WTC11 (cell line): ENCODE measurements around the gene PSD2. TPM values are rescaled to one million over a fixed set of nuclear protein-coding genes. Genes with fewer than 3 reads are reported as not detected.

Experiments used
- ATAC-seq: fragments of 200-7000 bp; cut with Tn5 transposase; 2 replicates; pipeline ENCODE4 v1.10.0; 2021; ENCODE audit warnings: mild to moderate bottlenecking, moderate library complexity
- CTCF ChIA-PET: fragments of 300-600 bp; sonication (Branson Sonifier 250); formaldehyde crosslinking; loops from one replicate; lab custom pipeline; 2021; ENCODE audit warnings: antibody characterized with exemption; lab: Charles Lee
- POLR2A ChIA-PET: fragments of 350-600 bp; sonication (Branson Sonifier 250); formaldehyde crosslinking; loops from one replicate; lab custom pipeline; 2021; ENCODE audit warnings: antibody characterized with exemption; lab: Charles Lee
- DNase-seq: peaks from one replicate; pipeline ENCODE4 v3.0.0; 2021; ENCODE audit warnings: low spot score
- H3K27ac Mint-ChIP-seq: 2 replicates; pipeline ENCODE4 v1.8.0; 2021; ENCODE audit warnings: mixed read lengths
- H3K27me3 Mint-ChIP-seq: 2 replicates; pipeline ENCODE4 v1.8.0; 2021; ENCODE audit warnings: low read depth, mild to moderate bottlenecking, moderate library complexity, mixed read lengths
- H3K36me3 Mint-ChIP-seq: 2 replicates; pipeline ENCODE4 v1.8.0; 2021; ENCODE audit warnings: mixed read lengths
- H3K4me1 Mint-ChIP-seq: 2 replicates; pipeline ENCODE4 v1.8.0; 2022; ENCODE audit warnings: mixed read lengths
- H3K4me3 Mint-ChIP-seq: 2 replicates; pipeline ENCODE4 v1.8.0; 2021; ENCODE audit warnings: mild to moderate bottlenecking, moderate library complexity, mixed read lengths
- H3K9me3 Mint-ChIP-seq: 2 replicates; pipeline ENCODE4 v1.8.0; 2021; ENCODE audit warnings: mixed read lengths
- CBFB ChIP-seq: sonication (generic); formaldehyde crosslinking; IDR thresholded peaks from 2 replicates; pipeline ENCODE4 v1.8.1; 2022; ENCODE audit warnings: mild to moderate bottlenecking, low read depth, missing genetic modification reagents
- CTCF ChIP-seq: fragments of 200-600 bp; IDR thresholded peaks from 2 replicates; pipeline ENCODE4 v1.8.0; 2022; ENCODE audit warnings: antibody characterized with exemption
- ESRRA ChIP-seq: sonication (generic); formaldehyde crosslinking; IDR thresholded peaks from 2 replicates; pipeline ENCODE4 v1.8.1; 2022; ENCODE audit warnings: mild to moderate bottlenecking, missing genetic modification reagents, borderline replicate concordance
- ETV6 ChIP-seq: sonication (generic); formaldehyde crosslinking; IDR thresholded peaks from 2 replicates; pipeline ENCODE4 v1.8.1; 2022; ENCODE audit warnings: mild to moderate bottlenecking, missing genetic modification reagents
- FOXP4 ChIP-seq: sonication (generic); formaldehyde crosslinking; IDR thresholded peaks from 2 replicates; pipeline ENCODE4 v1.8.0; 2022; ENCODE audit warnings: mild to moderate bottlenecking, missing genetic modification reagents
- JUN ChIP-seq: sonication (generic); formaldehyde crosslinking; IDR thresholded peaks from 2 replicates; pipeline ENCODE4 v1.8.0; 2023; ENCODE audit warnings: mild to moderate bottlenecking, missing genetic modification reagents
- NR1H2 ChIP-seq: sonication (generic); formaldehyde crosslinking; IDR thresholded peaks from 2 replicates; pipeline ENCODE4 v1.9.0; 2021; ENCODE audit warnings: mild to moderate bottlenecking, moderate library complexity, missing genetic modification reagents
- PREB ChIP-seq: sonication (generic); formaldehyde crosslinking; IDR thresholded peaks from 2 replicates; pipeline ENCODE4 v1.8.1; 2022; ENCODE audit warnings: mild to moderate bottlenecking, missing genetic modification reagents, moderate library complexity, borderline replicate concordance
- RORB ChIP-seq: fragments of 250-450 bp; sonication (Bioruptor Pico); IDR thresholded peaks from 2 replicates; pipeline ENCODE4 v1.9.0; 2021; ENCODE audit warnings: mild to moderate bottlenecking
- USF1 ChIP-seq: sonication (generic); formaldehyde crosslinking; IDR thresholded peaks from 2 replicates; pipeline ENCODE4 v1.8.0; 2022; ENCODE audit warnings: mild to moderate bottlenecking, missing genetic modification reagents
- ZMAT4 ChIP-seq: fragments of 250-450 bp; sonication (Bioruptor Pico); IDR thresholded peaks from 2 replicates; pipeline ENCODE4 v1.9.0; 2021; ENCODE audit warnings: mild to moderate bottlenecking
- ZNF232 ChIP-seq: sonication (generic); formaldehyde crosslinking; IDR thresholded peaks from 2 replicates; pipeline ENCODE4 v1.8.0; 2022; ENCODE audit warnings: mild to moderate bottlenecking, missing genetic modification reagents
- ZNF263 ChIP-seq: sonication (generic); formaldehyde crosslinking; IDR thresholded peaks from 2 replicates; pipeline ENCODE4 v1.8.1; 2022; ENCODE audit warnings: low read depth, mild to moderate bottlenecking, moderate library complexity, missing genetic modification reagents
- ZNF425 ChIP-seq: fragments of 250-450 bp; sonication (Bioruptor Pico); conservative IDR thresholded peaks from 2 replicates; pipeline ENCODE4 v1.9.0; 2021; ENCODE audit warnings: mild to moderate bottlenecking
- total RNA-seq: library from RNA; stranded (reverse); gene quantifications from 3 replicates; pipeline ENCODE4 v1.2.3, GENCODE V29; 2021
- TF ChIP-seq, protein P1 (sequence below): fragments of 250-450 bp; sonication (Bioruptor Pico); IDR thresholded peaks from 2 replicates; pipeline ENCODE4 v1.9.0; 2021; ENCODE audit warnings: mild to moderate bottlenecking, borderline replicate concordance
- TF ChIP-seq, protein P2 (sequence below): fragments of 250-450 bp; sonication (Bioruptor Pico); IDR thresholded peaks from 2 replicates; pipeline ENCODE4 v1.9.0; 2021; ENCODE audit warnings: moderate library complexity, mild to moderate bottlenecking, inconsistent platforms, borderline replicate concordance

PSD2 gene
- total RNA-seq, 1 experiment from 2014 or later, result 0.57 TPM

DNA sequence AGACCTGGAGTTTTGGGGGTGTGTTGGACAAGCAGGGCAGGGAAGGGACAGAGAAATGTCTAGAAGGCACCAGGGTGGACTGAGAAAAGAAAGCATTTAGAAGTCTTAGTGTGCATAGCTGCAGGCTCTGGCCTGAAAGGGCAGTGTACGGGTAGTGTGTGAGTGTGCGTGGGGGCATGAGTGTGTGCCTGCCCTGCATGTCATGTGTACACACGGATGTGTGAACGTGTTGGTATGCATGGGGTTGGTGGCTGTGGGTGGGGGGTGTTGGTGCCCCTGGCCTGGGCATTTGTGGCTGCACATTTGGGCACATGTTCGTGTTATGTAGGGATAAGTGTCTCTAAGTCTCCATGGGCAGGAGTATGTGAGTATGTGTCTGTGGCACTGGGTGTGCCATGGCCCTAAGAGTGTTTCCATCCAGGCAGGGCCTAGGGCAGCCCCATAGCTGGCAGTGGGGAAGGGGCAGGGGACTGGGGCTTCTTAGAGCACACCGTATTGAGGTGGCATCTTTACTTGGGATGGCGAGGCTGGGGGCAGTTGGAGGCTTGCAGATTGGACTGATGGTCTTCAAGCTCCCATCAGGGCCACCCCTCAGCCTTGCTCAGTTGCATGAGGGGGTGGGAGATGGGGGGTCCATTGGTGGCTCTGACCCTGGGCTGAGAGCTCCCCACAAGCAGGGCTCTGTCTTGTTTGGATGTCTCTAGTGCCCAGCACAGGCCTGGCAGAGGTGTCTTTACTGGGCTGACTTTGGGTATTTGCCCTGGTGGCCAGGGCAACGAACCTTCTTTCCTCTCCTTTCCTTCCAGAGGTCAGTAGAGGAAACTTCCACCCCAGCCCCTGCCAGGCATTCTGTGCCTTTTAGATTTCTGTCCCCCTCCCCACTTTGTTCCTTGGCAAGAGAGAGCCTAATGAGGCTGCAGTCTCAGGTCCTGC lies 15.0 kb downstream of the PSD2 start:
- Mint-ChIP-seq H3K36me3 (no peaks in the 10 kb centered on the region), H3K27me3 (no peaks in the 10 kb centered on the region; the same call in 1 of the 2 replicates), H3K9me3 (no peaks in the 10 kb centered on the region), H3K27ac (no peak overlapping the region), H3K4me3 (no peak overlapping the region), H3K4me1 (peaks cover 4% of the 10 kb centered on the region; the same call in 1 of the 2 replicates)
- no peak for ATAC-seq
- POLR2A ChIA-PET, result no interaction called here
- TF ChIP-seq JUN, result no peak
- no peak for TF ChIP-seq ZNF232 (CRISPR knock-in tag)
- TF ChIP-seq RORB (CRISPR knock-in tag), result no peak
- TF ChIP-seq ZMAT4 (CRISPR knock-in tag), result no peak
- TF ChIP-seq ETV6, result no peak
- no peak for TF ChIP-seq ZNF425 (CRISPR knock-in tag)
- no peak for TF ChIP-seq CTCF
- DNase-seq, result no peak
- CTCF ChIA-PET, result interaction anchor here (1.3 to 3.3 kb wide), 5 partner anchors 23 to 335 kb away, joined by 3 to 12 read pairs (median 7); no protein-coding TSS in a partner anchor

GRCh38 chr5:139811274-139811607 lies 15.6 kb downstream of the PSD2 start:
- no peaks in the 10 kb centered on the region; the same call in 1 of the 2 replicates for H3K27me3 Mint-ChIP-seq
- CTCF ChIA-PET, result interaction anchor here (1.2 to 3.3 kb wide), 4 partner anchors 23 to 334 kb away, joined by 3 to 12 read pairs (median 5); no protein-coding TSS in a partner anchor
- TF ChIP-seq ESRRA (CRISPR knock-in tag) (no peak), FOXP4 (no peak), CBFB (CRISPR knock-in tag) (no peak), NR1H2 (CRISPR knock-in tag) (no peak), PREB (CRISPR knock-in tag) (no peak), USF1 (CRISPR knock-in tag) (no peak), ZNF263 (no peak)
- TF ChIP-seq, protein P1, sequence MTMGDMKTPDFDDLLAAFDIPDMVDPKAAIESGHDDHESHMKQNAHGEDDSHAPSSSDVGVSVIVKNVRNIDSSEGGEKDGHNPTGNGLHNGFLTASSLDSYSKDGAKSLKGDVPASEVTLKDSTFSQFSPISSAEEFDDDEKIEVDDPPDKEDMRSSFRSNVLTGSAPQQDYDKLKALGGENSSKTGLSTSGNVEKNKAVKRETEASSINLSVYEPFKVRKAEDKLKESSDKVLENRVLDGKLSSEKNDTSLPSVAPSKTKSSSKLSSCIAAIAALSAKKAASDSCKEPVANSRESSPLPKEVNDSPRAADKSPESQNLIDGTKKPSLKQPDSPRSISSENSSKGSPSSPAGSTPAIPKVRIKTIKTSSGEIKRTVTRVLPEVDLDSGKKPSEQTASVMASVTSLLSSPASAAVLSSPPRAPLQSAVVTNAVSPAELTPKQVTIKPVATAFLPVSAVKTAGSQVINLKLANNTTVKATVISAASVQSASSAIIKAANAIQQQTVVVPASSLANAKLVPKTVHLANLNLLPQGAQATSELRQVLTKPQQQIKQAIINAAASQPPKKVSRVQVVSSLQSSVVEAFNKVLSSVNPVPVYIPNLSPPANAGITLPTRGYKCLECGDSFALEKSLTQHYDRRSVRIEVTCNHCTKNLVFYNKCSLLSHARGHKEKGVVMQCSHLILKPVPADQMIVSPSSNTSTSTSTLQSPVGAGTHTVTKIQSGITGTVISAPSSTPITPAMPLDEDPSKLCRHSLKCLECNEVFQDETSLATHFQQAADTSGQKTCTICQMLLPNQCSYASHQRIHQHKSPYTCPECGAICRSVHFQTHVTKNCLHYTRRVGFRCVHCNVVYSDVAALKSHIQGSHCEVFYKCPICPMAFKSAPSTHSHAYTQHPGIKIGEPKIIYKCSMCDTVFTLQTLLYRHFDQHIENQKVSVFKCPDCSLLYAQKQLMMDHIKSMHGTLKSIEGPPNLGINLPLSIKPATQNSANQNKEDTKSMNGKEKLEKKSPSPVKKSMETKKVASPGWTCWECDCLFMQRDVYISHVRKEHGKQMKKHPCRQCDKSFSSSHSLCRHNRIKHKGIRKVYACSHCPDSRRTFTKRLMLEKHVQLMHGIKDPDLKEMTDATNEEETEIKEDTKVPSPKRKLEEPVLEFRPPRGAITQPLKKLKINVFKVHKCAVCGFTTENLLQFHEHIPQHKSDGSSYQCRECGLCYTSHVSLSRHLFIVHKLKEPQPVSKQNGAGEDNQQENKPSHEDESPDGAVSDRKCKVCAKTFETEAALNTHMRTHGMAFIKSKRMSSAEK (CRISPR knock-in tag), result no peak
- TF ChIP-seq, protein P2, sequence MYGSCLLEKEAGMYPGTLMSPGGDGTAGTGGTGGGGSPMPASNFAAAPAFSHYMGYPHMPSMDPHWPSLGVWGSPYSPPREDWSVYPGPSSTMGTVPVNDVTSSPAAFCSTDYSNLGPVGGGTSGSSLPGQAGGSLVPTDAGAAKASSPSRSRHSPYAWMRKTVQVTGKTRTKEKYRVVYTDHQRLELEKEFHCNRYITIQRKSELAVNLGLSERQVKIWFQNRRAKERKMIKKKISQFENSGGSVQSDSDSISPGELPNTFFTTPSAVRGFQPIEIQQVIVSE (CRISPR knock-in tag), result no peak
- no peak overlapping the region for H3K27ac Mint-ChIP-seq
- ATAC-seq (no peak), DNase-seq (no peak)
- no peaks in the 10 kb centered on the region for H3K36me3 Mint-ChIP-seq
- H3K9me3 Mint-ChIP-seq, result no peaks in the 10 kb centered on the region
- H3K4me1 Mint-ChIP-seq, result peaks cover 4% of the 10 kb centered on the region; the same call in 1 of the 2 replicates
- H3K4me3 Mint-ChIP-seq, result no peak overlapping the region
- POLR2A ChIA-PET, result no interaction called here
